HG02642 (cell line): ENCODE data around the gene DDX51.
A peak's percentile ranks its signal among the peaks of the same experiment; 100 is the strongest.
"Not testable (repeated sequence)": the region's sequence is repeated elsewhere in the genome, so short reads cannot be mapped to it uniquely, and the experiment has no call there.

ENCODE experiments used
- ATAC-seq: cut with Tn5 transposase; IDR thresholded peaks from one replicate; pipeline ENCODE4 v1.9.1; 2021; ENCODE audit warnings: mild to moderate bottlenecking; ENCODE audit not compliant: unreplicated experiment, poor library complexity

Gene DDX51

GRCh38 chr12:132155771-132156572 lies 11.9 kb upstream of the DDX51 start:
- no peak for ATAC-seq

GRCh38 chr12:132154941-132155770 lies 11.0 kb upstream of the DDX51 start:
- no peak for ATAC-seq

- no peak for ATAC-seq
Observed at GRCh38 chr12:132154341-132154761, 10.2 kb upstream of the DDX51 start.

GRCh38 chr12:132153501-132154340 lies 9.6 kb upstream of the DDX51 start:
- peak; percentile 89 for ATAC-seq

GRCh38 chr12:132152953-132153352 lies 8.8 kb upstream of the DDX51 start:
- no peak for ATAC-seq

- no peak for ATAC-seq
Observed at GRCh38 chr12:132152411-132152821, 8.3 kb upstream of the DDX51 start.

GRCh38 chr12:132151766-132152410 lies 7.8 kb upstream of the DDX51 start:
- no peak for ATAC-seq

- no peak for ATAC-seq
Observed at GRCh38 chr12:132151145-132151765, 7.1 kb upstream of the DDX51 start.

GRCh38 chr12:132150780-132151144 lies 6.6 kb upstream of the DDX51 start:
- no peak for ATAC-seq

- not testable (repeated sequence) for ATAC-seq
Observed at GRCh38 chr12:132149526-132149925, 5.4 kb upstream of the DDX51 start.

- ATAC-seq: no peak
Observed at GRCh38 chr12:132148368-132149045, 4.4 kb upstream of the DDX51 start.

- no peak for ATAC-seq
Observed at GRCh38 chr12:132147423-132148367, 3.6 kb upstream of the DDX51 start.

GRCh38 chr12:132146772-132147422 lies 2.8 kb upstream of the DDX51 start:
- ATAC-seq: no peak

- no peak for ATAC-seq
Observed at GRCh38 chr12:132146098-132146497, 2.0 kb upstream of the DDX51 start.

- no peak for ATAC-seq
Observed at GRCh38 chr12:132145334-132145733, 1.2 kb upstream of the DDX51 start.

- ATAC-seq: no peak
Observed at GRCh38 chr12:132144810-132145168, 670 bp upstream of the DDX51 start.

GRCh38 chr12:132143336-132144071 lies 615 bp downstream of the DDX51 start:
- ATAC-seq: peak; percentile 33
